Epithelial cell of esophagus (primary cell): ENCODE results near the gene BCAN.
A peak's percentile ranks its signal among the peaks of the same experiment; 100 is the strongest.

Source experiments
- DNase-seq: peaks from one replicate; pipeline ENCODE4 v3.0.0; 2010; ENCODE audit warnings: low read depth
- H3K4me3 ChIP-seq: 2 replicates; pipeline ENCODE4 v1.5.1; 2011; ENCODE audit warnings: mild to moderate bottlenecking, low read length, control low read depth
- CTCF ChIP-seq: IDR thresholded peaks from 2 replicates; pipeline ENCODE4 v1.5.1; 2011; ENCODE audit warnings: low read depth, mild to moderate bottlenecking, low read length, control low read depth, inconsistent platforms; ENCODE audit not compliant: insufficient read depth; ENCODE audit errors: missing control alignments

BCAN gene

GRCh38 chr1:156689035-156689952 is 47.4 kb downstream of the BCAN start:
- H3K4me3 ChIP-seq: peak overlapping the region; percentile 42
- peak; percentile 94 for TF ChIP-seq CTCF
- DNase-seq: peak; percentile 81

GRCh38 chr1:156689953-156690674 is 48.2 kb downstream of the BCAN start:
- peak; percentile 85 for DNase-seq
- no peak for TF ChIP-seq CTCF
- H3K4me3 ChIP-seq: peak overlapping the region; percentile 42

- no peak for DNase-seq
- H3K4me3 ChIP-seq: no peak overlapping the region
- TF ChIP-seq CTCF: no peak
Observed at GRCh38 chr1:156690675-156691036, 48.7 kb downstream of the BCAN start.

- no peak for DNase-seq
- H3K4me3 ChIP-seq: no peak overlapping the region
- no peak for TF ChIP-seq CTCF
Observed at GRCh38 chr1:156691191-156691590, 49.3 kb downstream of the BCAN start.

- peak; percentile 96 for DNase-seq
Observed at GRCh38 chr1:156691665-156692440, 49.9 kb downstream of the BCAN start.

GRCh38 chr1:156692441-156692924 is 50.6 kb downstream of the BCAN start:
- DNase-seq: peak; percentile 51
- H3K4me3 ChIP-seq: peak overlapping the region; percentile 5
- TF ChIP-seq CTCF: no peak

More at GRCh38 chr1:156691665-156692440, 49.9 kb downstream of the BCAN start:
- TF ChIP-seq CTCF: peak; percentile 7
- H3K4me3 ChIP-seq: no peak overlapping the region
